Measurements from ENCODE around the gene NCBP2L.

The NCBP2L gene

DNA sequence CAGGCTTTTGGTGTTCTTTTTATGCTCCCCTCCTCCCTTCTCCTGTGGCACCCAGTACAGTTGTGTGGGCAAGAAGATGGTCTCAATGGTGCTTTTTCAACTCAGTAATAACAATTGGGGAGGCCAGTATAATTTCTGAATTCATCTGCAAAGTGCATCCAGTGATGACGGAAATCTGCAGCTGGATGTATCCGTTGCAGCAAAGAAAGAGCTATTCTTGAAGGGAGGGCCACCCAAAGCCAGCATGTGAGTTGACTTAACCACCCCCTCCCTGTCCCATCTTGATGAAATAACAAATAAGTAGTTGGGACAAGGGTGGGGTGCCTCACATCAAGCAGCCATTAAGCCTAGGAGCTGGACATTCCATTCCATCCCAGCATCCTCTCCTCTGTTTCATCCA lies 32.7 kb upstream of the NCBP2L start:
- Histone ChIP-seq H3F3A (ENCODE audit: insufficient read depth, low read length) (no peaks in the 10 kb centered on the region), H3K9me3 (ENCODE audit: low read length) (no peaks in the 10 kb centered on the region), H4K20me1 (ENCODE audit: insufficient read depth, low read length) (no peaks in the 10 kb centered on the region), H3K36me3 (ENCODE audit: insufficient read depth, low read length) (no peaks in the 10 kb centered on the region), H3K9ac (ENCODE audit: low read length) (no peak overlapping the region), H3K27ac (ENCODE audit: low read depth, low read length, poor library complexity, severe bottlenecking) (no peak overlapping the region), H3K4me1 (ENCODE audit: insufficient read depth, low read length, severe bottlenecking) (peaks cover 18% of the 10 kb centered on the region), H3K9me2 (ENCODE audit: low read depth, low read length) (no peaks in the 10 kb centered on the region), H3K79me2 (ENCODE audit: insufficient read depth, low read length) (no peaks in the 10 kb centered on the region), H3K4me2 (ENCODE audit: low read length) (no peak overlapping the region), H2AFZ (ENCODE audit: low read length) (no peak overlapping the region), H3K27me3 (ENCODE audit: insufficient read depth, low read length) (no peaks in the 10 kb centered on the region), H3K4me3 (ENCODE audit: low read depth, low read length, poor library complexity, severe bottlenecking) (no peak overlapping the region)
- TF ChIP-seq EZH2 (IDR thresholded peaks at IDR 0.05; ENCODE audit: borderline replicate concordance, low read length): no peak
- TF ChIP-seq, protein P1, sequence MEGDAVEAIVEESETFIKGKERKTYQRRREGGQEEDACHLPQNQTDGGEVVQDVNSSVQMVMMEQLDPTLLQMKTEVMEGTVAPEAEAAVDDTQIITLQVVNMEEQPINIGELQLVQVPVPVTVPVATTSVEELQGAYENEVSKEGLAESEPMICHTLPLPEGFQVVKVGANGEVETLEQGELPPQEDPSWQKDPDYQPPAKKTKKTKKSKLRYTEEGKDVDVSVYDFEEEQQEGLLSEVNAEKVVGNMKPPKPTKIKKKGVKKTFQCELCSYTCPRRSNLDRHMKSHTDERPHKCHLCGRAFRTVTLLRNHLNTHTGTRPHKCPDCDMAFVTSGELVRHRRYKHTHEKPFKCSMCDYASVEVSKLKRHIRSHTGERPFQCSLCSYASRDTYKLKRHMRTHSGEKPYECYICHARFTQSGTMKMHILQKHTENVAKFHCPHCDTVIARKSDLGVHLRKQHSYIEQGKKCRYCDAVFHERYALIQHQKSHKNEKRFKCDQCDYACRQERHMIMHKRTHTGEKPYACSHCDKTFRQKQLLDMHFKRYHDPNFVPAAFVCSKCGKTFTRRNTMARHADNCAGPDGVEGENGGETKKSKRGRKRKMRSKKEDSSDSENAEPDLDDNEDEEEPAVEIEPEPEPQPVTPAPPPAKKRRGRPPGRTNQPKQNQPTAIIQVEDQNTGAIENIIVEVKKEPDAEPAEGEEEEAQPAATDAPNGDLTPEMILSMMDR (IDR thresholded peaks at IDR 0.05; ENCODE audit: low read length): no peak

DNA sequence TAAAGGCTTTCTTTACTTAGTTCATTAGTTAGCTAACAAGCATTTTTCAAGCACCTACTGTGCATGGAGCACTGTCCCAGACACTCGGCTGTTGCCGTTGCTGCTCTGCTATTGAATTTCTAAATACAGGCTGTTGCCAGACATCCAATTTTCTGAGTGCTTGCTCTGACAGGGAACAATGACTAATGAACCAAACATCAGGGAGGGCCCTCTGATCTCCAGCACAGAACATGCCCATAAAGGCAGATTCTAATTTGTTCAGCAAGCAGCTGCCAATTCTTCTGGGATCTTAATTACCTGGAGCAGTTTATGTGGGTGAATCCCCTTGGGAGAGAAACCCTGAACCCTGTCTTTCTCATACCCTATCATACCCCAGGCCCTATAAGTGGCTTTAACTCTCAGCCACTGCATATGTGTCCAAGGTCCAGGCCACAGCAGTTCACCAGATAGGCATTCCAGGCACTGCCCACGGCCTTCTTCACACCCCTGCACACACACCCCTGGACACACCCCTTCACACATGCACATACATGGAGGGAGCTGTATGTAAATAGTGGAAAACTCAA lies 29.9 kb upstream of the NCBP2L start:
- H4K20me1 ChIP-seq (ENCODE audit: insufficient read depth, low read length): no peaks in the 10 kb centered on the region
- no peaks in the 10 kb centered on the region for H3K36me3 ChIP-seq (ENCODE audit: insufficient read depth, low read length)
- H3K9me2 ChIP-seq (ENCODE audit: low read depth, low read length): no peaks in the 10 kb centered on the region
- no peak overlapping the region for H3K4me2 ChIP-seq (ENCODE audit: low read length)
- no peak overlapping the region for H3K9ac ChIP-seq (ENCODE audit: low read length)
- H3K4me1 ChIP-seq (ENCODE audit: insufficient read depth, low read length, severe bottlenecking): peaks cover 5% of the 10 kb centered on the region
- no peaks in the 10 kb centered on the region for H3K79me2 ChIP-seq (ENCODE audit: insufficient read depth, low read length)
- H3K4me3 ChIP-seq (ENCODE audit: low read depth, low read length, poor library complexity, severe bottlenecking): no peak overlapping the region
- no peaks in the 10 kb centered on the region for H3F3A ChIP-seq (ENCODE audit: insufficient read depth, low read length)
- no peak overlapping the region for H2AFZ ChIP-seq (ENCODE audit: low read length)
- H3K27ac ChIP-seq (ENCODE audit: low read depth, low read length, poor library complexity, severe bottlenecking): no peak overlapping the region
- no peaks in the 10 kb centered on the region for H3K9me3 ChIP-seq (ENCODE audit: low read length)
- no peaks in the 10 kb centered on the region for H3K27me3 ChIP-seq (ENCODE audit: insufficient read depth, low read length)
- TF ChIP-seq, protein P1 (IDR thresholded peaks at IDR 0.05; ENCODE audit: low read length): no peak
- TF ChIP-seq EZH2 (IDR thresholded peaks at IDR 0.05; ENCODE audit: borderline replicate concordance, low read length): no peak

DNA sequence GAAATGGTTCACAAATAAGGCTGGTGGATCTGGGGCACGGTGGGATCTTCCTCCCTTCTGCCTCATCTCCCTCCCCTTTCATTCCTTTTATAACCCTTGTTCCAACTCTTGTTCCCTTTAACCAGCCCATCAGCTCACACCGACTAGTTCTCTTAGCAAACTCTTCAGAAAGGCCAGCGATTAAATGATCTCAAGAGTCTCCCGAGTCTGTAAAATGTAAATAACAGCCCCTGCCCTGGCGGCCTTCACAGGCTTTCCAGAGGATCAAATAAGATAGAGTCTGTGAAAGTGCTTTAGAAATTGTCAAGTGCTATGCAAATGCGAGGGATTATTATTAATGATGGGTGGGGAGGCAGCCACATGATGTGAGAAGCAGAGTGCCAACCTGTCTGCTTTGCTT lies 29.0 kb upstream of the NCBP2L start:
- Histone ChIP-seq H3K4me3 (ENCODE audit: low read depth, low read length, poor library complexity, severe bottlenecking) (no peak overlapping the region), H3K27ac (ENCODE audit: low read depth, low read length, poor library complexity, severe bottlenecking) (no peak overlapping the region)

More for the DNA sequence above, 29.0 kb upstream of the NCBP2L start:
- no peaks in the 10 kb centered on the region for H3K9me2 ChIP-seq (ENCODE audit: low read depth, low read length)
- H3K4me1 ChIP-seq (ENCODE audit: insufficient read depth, low read length, severe bottlenecking): no peaks in the 10 kb centered on the region
- H3K27me3 ChIP-seq (ENCODE audit: insufficient read depth, low read length): no peaks in the 10 kb centered on the region
- no peak for TF ChIP-seq EZH2 (IDR thresholded peaks at IDR 0.05; ENCODE audit: borderline replicate concordance, low read length)
- TF ChIP-seq, protein P1 (IDR thresholded peaks at IDR 0.05; ENCODE audit: low read length): no peak
- no peaks in the 10 kb centered on the region for H3K36me3 ChIP-seq (ENCODE audit: insufficient read depth, low read length)
- H3K4me2 ChIP-seq (ENCODE audit: low read length): no peak overlapping the region
- no peak overlapping the region for H3K9ac ChIP-seq (ENCODE audit: low read length)
- no peaks in the 10 kb centered on the region for H3F3A ChIP-seq (ENCODE audit: insufficient read depth, low read length)
- H4K20me1 ChIP-seq (ENCODE audit: insufficient read depth, low read length): no peaks in the 10 kb centered on the region
- no peak overlapping the region for H2AFZ ChIP-seq (ENCODE audit: low read length)
- no peaks in the 10 kb centered on the region for H3K79me2 ChIP-seq (ENCODE audit: insufficient read depth, low read length)
- H3K9me3 ChIP-seq (ENCODE audit: low read length): no peaks in the 10 kb centered on the region

Measured in OCI-LY1 (cell line).